Peyer's patch (tissue), 4 donors: ENCODE results near the gene TAS1R3.

ENCODE experiments used
- POLR2A ChIP-seq, 2 donors: fragments of 450-650 bp; IDR thresholded peaks; one replicate each; pipeline ENCODE4 v1.5.1; 2017; ENCODE audit warnings: antibody characterized with exemption in 2 of 2, mild to moderate bottlenecking in 2 of 2, moderate library complexity in 2 of 2
- TF ChIP-seq, protein P1 (sequence below), 6 experiments: fragments of 450-650 bp in 4 of 6; fragments of 200-600 bp in 2 of 6; sonication (generic) in 1 of 6; IDR thresholded peaks; one replicate each; pipeline ENCODE4 v1.5.1; 2017 to 2019; ENCODE audit warnings: antibody characterized with exemption in 6 of 6, mild to moderate bottlenecking in 3 of 6, moderate library complexity in 1 of 6

DNA sequence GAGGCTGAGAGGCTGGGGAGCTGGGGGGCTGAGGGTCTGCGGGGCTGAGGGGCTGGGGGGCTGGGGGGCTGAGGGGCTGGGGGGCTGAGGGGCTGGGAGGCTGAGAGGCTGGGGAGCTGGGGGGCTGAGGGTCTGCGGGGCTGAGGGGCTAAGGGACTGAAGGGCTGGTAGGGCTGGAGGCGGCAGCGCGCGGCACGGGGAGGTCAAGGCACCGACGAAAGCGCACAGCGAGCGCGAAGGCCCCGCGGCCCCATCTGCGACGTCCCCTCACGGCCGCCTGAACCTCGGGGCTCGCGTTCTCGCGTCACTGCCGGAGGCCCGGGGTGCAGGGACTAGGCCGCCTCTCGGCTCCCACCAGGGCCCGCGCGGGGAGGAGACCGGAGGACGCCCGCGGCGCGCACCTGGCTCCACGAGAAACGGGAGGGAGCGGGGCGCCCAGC, 7.0 kb upstream of the TAS1R3 start:
- TF ChIP-seq, protein P1, sequence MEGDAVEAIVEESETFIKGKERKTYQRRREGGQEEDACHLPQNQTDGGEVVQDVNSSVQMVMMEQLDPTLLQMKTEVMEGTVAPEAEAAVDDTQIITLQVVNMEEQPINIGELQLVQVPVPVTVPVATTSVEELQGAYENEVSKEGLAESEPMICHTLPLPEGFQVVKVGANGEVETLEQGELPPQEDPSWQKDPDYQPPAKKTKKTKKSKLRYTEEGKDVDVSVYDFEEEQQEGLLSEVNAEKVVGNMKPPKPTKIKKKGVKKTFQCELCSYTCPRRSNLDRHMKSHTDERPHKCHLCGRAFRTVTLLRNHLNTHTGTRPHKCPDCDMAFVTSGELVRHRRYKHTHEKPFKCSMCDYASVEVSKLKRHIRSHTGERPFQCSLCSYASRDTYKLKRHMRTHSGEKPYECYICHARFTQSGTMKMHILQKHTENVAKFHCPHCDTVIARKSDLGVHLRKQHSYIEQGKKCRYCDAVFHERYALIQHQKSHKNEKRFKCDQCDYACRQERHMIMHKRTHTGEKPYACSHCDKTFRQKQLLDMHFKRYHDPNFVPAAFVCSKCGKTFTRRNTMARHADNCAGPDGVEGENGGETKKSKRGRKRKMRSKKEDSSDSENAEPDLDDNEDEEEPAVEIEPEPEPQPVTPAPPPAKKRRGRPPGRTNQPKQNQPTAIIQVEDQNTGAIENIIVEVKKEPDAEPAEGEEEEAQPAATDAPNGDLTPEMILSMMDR (IDR thresholded peaks at IDR 0.05), result no peak
- TF ChIP-seq POLR2A (IDR thresholded peaks at IDR 0.05), result no peak
